HepG2 (cell line): ENCODE results near the gene THADA. TPM values are rescaled to one million over a fixed set of nuclear protein-coding genes. Genes with fewer than 3 reads are reported as not detected.

ENCODE experiments used
- BORCS8-MEF2B ChIP-seq: sonication (generic); formaldehyde crosslinking; IDR thresholded peaks from 2 replicates; pipeline ENCODE4 v1.8.0; 2022; ENCODE audit warnings: mild to moderate bottlenecking, missing genetic modification reagents
- DR1 ChIP-seq: sonication (generic); formaldehyde crosslinking; IDR thresholded peaks from 2 replicates; pipeline ENCODE4 v1.8.0; 2021; ENCODE audit warnings: mild to moderate bottlenecking, missing genetic modification reagents, inconsistent platforms
- EHMT2 ChIP-seq: fragments of 200-600 bp; sonication (generic); IDR thresholded peaks from 2 replicates; pipeline ENCODE4 v1.7.0; 2017; ENCODE audit warnings: antibody characterized with exemption, low read depth, low read length, borderline replicate concordance
- MTF1 ChIP-seq: sonication (generic); formaldehyde crosslinking; IDR thresholded peaks from 2 replicates; pipeline ENCODE4 v1.5.0; 2020; ENCODE audit warnings: missing genetic modification reagents
- NFIB ChIP-seq: sonication (generic); formaldehyde crosslinking; IDR thresholded peaks from 2 replicates; pipeline ENCODE4 v1.9.0; 2021; ENCODE audit warnings: missing genetic modification reagents, mild to moderate bottlenecking, borderline replicate concordance
- NR2F6 ChIP-seq, 2 experiments: IDR thresholded peaks; 2 replicates each; pipeline ENCODE4 v1.6.1; 2016; ENCODE audit warnings: antibody characterized with exemption in 1 of 2, mild to moderate bottlenecking in 1 of 2
- PAWR ChIP-seq: sonication (generic); formaldehyde crosslinking; IDR thresholded peaks from 2 replicates; pipeline ENCODE4 v1.4.0; 2020; ENCODE audit warnings: missing genetic modification reagents, mild to moderate bottlenecking, borderline replicate concordance
- SNAPC2 ChIP-seq: sonication (generic); formaldehyde crosslinking; IDR thresholded peaks from 2 replicates; pipeline ENCODE4 v1.8.1; 2022; ENCODE audit warnings: mild to moderate bottlenecking, missing genetic modification reagents
- SOX6 ChIP-seq, 2 experiments: fragments of 450-650 bp in 1 of 2; sonication (generic) in 1 of 2; formaldehyde crosslinking in 1 of 2; IDR thresholded peaks; 2 replicates each; pipeline versions ENCODE4 v1.4.0 to v1.6.1; 2017 to 2020; ENCODE audit warnings: antibody characterized with exemption in 1 of 2, mild to moderate bottlenecking in 1 of 2, missing genetic modification reagents in 1 of 2
- ZMYM2 ChIP-seq: sonication (generic); formaldehyde crosslinking; IDR thresholded peaks from 2 replicates; pipeline ENCODE4 v1.8.0; 2022; ENCODE audit warnings: mild to moderate bottlenecking, missing genetic modification reagents
- ZNF12 ChIP-seq: sonication (generic); formaldehyde crosslinking; IDR thresholded peaks from 2 replicates; pipeline ENCODE4 v1.5.0; 2020; ENCODE audit warnings: missing genetic modification reagents
- ZNF598 ChIP-seq: sonication (generic); formaldehyde crosslinking; IDR thresholded peaks from 2 replicates; pipeline ENCODE4 v1.5.1; 2020; ENCODE audit warnings: mild to moderate bottlenecking, missing genetic modification reagents, borderline replicate concordance
- ZNF737 ChIP-seq: sonication (generic); formaldehyde crosslinking; IDR thresholded peaks from 2 replicates; pipeline ENCODE4 v1.5.0; 2020; ENCODE audit warnings: missing genetic modification reagents, mild to moderate bottlenecking, borderline replicate concordance
- polyA plus RNA-seq, 8 experiments: library from polyadenylated mRNA; depleted of rRNA in 3 of 8; stranded (reverse) in 7 of 8; unstranded in 1 of 8; fragments of >200 nt; fragmentation: Illumina TruSeq in 4 of 8; extraction: Trizol in 4 of 8; gene quantifications; 2 replicates each; pipeline versions ENCODE4 v1.2.1 to v1.2.3, GENCODE V29; 2011 to 2016; ENCODE audit warnings: low read depth in 4 of 8, missing spikeins in 1 of 8, mixed read lengths in 1 of 8; ENCODE audit not compliant: insufficient read depth in 1 of 8
- total RNA-seq, 5 experiments: library from RNA; depleted of rRNA; stranded (reverse); fragments of >200 nt; fragmentation: Illumina TruSeq; extraction: Trizol; gene quantifications; 2 replicates each; pipeline ENCODE4 v1.2.3, GENCODE V29; 2016; ENCODE audit warnings: low read depth in 1 of 5
- TF ChIP-seq, protein P1 (sequence below): sonication (generic); formaldehyde crosslinking; IDR thresholded peaks from 2 replicates; pipeline ENCODE4 v1.4.0; 2020; ENCODE audit warnings: missing genetic modification reagents, borderline replicate concordance
- TF ChIP-seq, protein P2 (sequence below): sonication (generic); formaldehyde crosslinking; IDR thresholded peaks from 2 replicates; pipeline ENCODE4 v1.4.0; 2020; ENCODE audit warnings: mild to moderate bottlenecking, missing genetic modification reagents
- TF ChIP-seq, protein P3 (sequence below): sonication (generic); formaldehyde crosslinking; IDR thresholded peaks from 2 replicates; pipeline ENCODE4 v1.5.0; 2020; ENCODE audit warnings: mild to moderate bottlenecking, missing genetic modification reagents
- TF ChIP-seq, protein P4 (sequence below): sonication (generic); formaldehyde crosslinking; IDR thresholded peaks from 2 replicates; pipeline ENCODE4 v1.5.0; 2020; ENCODE audit warnings: missing genetic modification reagents
- TF ChIP-seq, protein P5 (sequence below): sonication (generic); formaldehyde crosslinking; IDR thresholded peaks from 2 replicates; pipeline ENCODE4 v1.4.0; 2020; ENCODE audit warnings: mild to moderate bottlenecking, low read depth, missing genetic modification reagents

THADA gene
- total and polyA plus RNA-seq, 2 of the 13 experiments (the other 11 are each of a cell fraction or from before 2014, with no cell fraction given) = 12.7 to 21.7 TPM

DNA sequence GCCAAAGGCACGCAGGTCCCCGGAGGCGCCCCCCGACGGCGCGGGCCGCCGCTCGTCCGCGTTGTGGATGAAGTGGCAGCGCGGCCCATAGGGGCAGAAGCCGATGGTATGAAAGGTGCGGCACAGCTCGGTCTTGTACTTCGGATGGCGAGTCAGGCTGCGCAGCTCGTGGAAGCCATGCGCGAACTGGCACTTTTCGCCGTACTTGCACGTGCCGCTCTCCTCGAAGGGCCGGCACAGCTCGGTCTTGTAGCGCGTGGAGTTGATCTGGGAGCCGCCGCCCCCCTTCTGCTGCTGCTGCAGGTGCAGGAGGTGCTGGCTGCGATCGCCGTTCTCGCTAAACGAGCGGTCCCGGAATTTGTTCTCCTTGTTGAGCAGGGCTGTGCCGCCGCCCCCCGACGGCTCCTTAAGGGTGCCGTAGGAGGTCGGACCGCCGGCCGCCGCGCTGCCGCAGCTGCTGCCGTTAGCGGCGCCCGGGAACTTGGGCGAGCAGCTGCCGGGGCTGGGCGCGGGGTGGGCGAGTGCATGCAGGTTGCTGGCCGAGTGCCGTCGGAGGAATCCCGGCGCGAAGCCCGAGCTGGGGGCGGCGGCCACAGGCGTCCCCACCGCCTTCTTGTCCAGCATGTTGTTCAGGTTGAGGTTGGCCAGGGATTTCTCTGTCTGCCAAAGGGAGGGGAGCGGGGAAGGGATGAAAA, 370.6 kb downstream of the THADA start (continued):
- TF ChIP-seq, protein P1, sequence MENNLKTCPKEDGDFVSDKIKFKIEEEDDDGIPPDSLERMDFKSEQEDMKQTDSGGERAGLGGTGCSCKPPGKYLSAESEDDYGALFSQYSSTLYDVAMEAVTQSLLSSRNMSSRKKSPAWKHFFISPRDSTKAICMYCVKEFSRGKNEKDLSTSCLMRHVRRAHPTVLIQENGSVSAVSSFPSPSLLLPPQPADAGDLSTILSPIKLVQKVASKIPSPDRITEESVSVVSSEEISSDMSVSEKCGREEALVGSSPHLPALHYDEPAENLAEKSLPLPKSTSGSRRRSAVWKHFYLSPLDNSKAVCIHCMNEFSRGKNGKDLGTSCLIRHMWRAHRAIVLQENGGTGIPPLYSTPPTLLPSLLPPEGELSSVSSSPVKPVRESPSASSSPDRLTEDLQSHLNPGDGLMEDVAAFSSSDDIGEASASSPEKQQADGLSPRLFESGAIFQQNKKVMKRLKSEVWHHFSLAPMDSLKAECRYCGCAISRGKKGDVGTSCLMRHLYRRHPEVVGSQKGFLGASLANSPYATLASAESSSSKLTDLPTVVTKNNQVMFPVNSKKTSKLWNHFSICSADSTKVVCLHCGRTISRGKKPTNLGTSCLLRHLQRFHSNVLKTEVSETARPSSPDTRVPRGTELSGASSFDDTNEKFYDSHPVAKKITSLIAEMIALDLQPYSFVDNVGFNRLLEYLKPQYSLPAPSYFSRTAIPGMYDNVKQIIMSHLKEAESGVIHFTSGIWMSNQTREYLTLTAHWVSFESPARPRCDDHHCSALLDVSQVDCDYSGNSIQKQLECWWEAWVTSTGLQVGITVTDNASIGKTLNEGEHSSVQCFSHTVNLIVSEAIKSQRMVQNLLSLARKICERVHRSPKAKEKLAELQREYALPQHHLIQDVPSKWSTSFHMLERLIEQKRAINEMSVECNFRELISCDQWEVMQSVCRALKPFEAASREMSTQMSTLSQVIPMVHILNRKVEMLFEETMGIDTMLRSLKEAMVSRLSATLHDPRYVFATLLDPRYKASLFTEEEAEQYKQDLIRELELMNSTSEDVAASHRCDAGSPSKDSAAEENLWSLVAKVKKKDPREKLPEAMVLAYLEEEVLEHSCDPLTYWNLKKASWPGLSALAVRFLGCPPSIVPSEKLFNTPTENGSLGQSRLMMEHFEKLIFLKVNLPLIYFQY (CRISPR knock-in tag) = no peak
- peak; percentile 78; the same call in 1 of the 2 replicates for TF ChIP-seq SNAPC2 (CRISPR knock-in tag)
- TF ChIP-seq BORCS8-MEF2B = peak; percentile 80
- no peak for TF ChIP-seq ZNF598 (CRISPR knock-in tag)
- TF ChIP-seq MTF1 (CRISPR knock-in tag) = 0 out of 2 replicates have a peak, but pooled peaks have one; percentile 30
- TF ChIP-seq NR2F6 (IDR thresholded peaks at IDR 0.05) = no peak
- no peak for TF ChIP-seq NR2F6 (CRISPR knock-in tag; IDR thresholded peaks at IDR 0.05)
- TF ChIP-seq NFIB (CRISPR knock-in tag) = no peak
- TF ChIP-seq, protein P2, sequence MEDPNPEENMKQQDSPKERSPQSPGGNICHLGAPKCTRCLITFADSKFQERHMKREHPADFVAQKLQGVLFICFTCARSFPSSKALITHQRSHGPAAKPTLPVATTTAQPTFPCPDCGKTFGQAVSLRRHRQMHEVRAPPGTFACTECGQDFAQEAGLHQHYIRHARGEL = no peak
- TF ChIP-seq DR1 (CRISPR knock-in tag) = no peak
- TF ChIP-seq ZNF737 = no peak
- TF ChIP-seq PAWR (CRISPR knock-in tag) = no peak
- TF ChIP-seq ZMYM2 (CRISPR knock-in tag) = no peak; the same call in 1 of the 2 replicates
- TF ChIP-seq, protein P3, sequence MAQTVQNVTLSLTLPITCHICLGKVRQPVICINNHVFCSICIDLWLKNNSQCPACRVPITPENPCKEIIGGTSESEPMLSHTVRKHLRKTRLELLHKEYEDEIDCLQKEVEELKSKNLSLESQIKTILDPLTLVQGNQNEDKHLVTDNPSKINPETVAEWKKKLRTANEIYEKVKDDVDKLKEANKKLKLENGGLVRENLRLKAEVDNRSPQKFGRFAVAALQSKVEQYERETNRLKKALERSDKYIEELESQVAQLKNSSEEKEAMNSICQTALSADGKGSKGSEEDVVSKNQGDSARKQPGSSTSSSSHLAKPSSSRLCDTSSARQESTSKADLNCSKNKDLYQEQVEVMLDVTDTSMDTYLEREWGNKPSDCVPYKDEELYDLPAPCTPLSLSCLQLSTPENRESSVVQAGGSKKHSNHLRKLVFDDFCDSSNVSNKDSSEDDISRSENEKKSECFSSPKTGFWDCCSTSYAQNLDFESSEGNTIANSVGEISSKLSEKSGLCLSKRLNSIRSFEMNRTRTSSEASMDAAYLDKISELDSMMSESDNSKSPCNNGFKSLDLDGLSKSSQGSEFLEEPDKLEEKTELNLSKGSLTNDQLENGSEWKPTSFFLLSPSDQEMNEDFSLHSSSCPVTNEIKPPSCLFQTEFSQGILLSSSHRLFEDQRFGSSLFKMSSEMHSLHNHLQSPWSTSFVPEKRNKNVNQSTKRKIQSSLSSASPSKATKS = no peak; the same call in 1 of the 2 replicates
- TF ChIP-seq, protein P4, sequence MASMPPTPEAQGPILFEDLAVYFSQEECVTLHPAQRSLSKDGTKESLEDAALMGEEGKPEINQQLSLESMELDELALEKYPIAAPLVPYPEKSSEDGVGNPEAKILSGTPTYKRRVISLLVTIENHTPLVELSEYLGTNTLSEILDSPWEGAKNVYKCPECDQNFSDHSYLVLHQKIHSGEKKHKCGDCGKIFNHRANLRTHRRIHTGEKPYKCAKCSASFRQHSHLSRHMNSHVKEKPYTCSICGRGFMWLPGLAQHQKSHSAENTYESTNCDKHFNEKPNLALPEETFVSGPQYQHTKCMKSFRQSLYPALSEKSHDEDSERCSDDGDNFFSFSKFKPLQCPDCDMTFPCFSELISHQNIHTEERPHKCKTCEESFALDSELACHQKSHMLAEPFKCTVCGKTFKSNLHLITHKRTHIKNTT = no peak
- no peak for TF ChIP-seq EHMT2
- no peak; the same call in 1 of the 2 replicates for TF ChIP-seq ZNF12
- TF ChIP-seq, protein P5, sequence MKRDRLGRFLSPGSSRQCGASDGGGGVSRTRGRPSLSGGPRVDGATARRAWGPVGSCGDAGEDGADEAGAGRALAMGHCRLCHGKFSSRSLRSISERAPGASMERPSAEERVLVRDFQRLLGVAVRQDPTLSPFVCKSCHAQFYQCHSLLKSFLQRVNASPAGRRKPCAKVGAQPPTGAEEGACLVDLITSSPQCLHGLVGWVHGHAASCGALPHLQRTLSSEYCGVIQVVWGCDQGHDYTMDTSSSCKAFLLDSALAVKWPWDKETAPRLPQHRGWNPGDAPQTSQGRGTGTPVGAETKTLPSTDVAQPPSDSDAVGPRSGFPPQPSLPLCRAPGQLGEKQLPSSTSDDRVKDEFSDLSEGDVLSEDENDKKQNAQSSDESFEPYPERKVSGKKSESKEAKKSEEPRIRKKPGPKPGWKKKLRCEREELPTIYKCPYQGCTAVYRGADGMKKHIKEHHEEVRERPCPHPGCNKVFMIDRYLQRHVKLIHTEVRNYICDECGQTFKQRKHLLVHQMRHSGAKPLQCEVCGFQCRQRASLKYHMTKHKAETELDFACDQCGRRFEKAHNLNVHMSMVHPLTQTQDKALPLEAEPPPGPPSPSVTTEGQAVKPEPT = no peak
- no peak for TF ChIP-seq SOX6 (IDR thresholded peaks at IDR 0.05)
- TF ChIP-seq SOX6 (CRISPR knock-in tag; IDR thresholded peaks at IDR 0.05) = no peak
